ENCODE measurements around the gene GDF10. TPM values are rescaled to one million over a fixed set of nuclear protein-coding genes. Genes with fewer than 3 reads are reported as not detected.

GDF10 gene
- total and polyA plus RNA-seq, 7 donors, result 0.03 to 0.58 (median 0.14) TPM; not detected in 2

- DNase-seq (peak; percentile 70 to 88), ATAC-seq (peak; percentile 97 to 98 (median 98))
- Histone ChIP-seq H3K27me3 (ENCODE audit: insufficient read depth in 3 of 3, low read length in 2 of 3) (no peaks in the 10 kb centered on the region), H3K36me3 (ENCODE audit: insufficient read depth in 1 of 2, low read depth in 1 of 2) (no peaks in the 10 kb centered on the region), H3K4me1 (no peaks in the 10 kb centered on the region), H3K27ac (no peak overlapping the region), H3K9me3 (no peaks in the 10 kb centered on the region), H3K4me3 (no peak overlapping the region)
- intact Hi-C loops (cut with DNase I), result no loop called here
- TF ChIP-seq CTCF (IDR thresholded peaks at IDR 0.05), result no peak
- WGBS, 3 donors, result 38 to 53% (median 48%) methylated on average over 19 of the region's 19 CpGs
Observed at GRCh38 chr10:47253651-47254375, 46.2 kb upstream of the GDF10 start.

- Histone ChIP-seq H3K9me3 (no peaks in the 10 kb centered on the region), H3K36me3 (ENCODE audit: insufficient read depth in 1 of 2, low read depth in 1 of 2) (no peaks in the 10 kb centered on the region), H3K27ac (no peak overlapping the region), H3K4me1 (no peaks in the 10 kb centered on the region), H3K27me3 (ENCODE audit: insufficient read depth in 3 of 3, low read length in 2 of 3) (no peaks in the 10 kb centered on the region), H3K4me3 (no peak overlapping the region)
- TF ChIP-seq CTCF (IDR thresholded peaks at IDR 0.05), result no peak
- intact Hi-C loops (cut with DNase I), result no loop called here
- 74 to 90% (median 77%) methylated on average over 2 of the region's 2 CpGs for WGBS, 3 donors
- ATAC-seq (no peak), DNase-seq (no peak)
Observed at GRCh38 chr10:47254611-47255010, 45.4 kb upstream of the GDF10 start.

- no peak for ATAC-seq
- Histone ChIP-seq H3K4me3 (no peak overlapping the region), H3K4me1 (no peaks in the 10 kb centered on the region), H3K27me3 (ENCODE audit: insufficient read depth in 3 of 3, low read length in 2 of 3) (no peaks in the 10 kb centered on the region), H3K27ac (no peak overlapping the region), H3K36me3 (ENCODE audit: insufficient read depth in 1 of 2, low read depth in 1 of 2) (no peaks in the 10 kb centered on the region), H3K9me3 (no peaks in the 10 kb centered on the region)
- TF ChIP-seq CTCF (IDR thresholded peaks at IDR 0.05), result no peak
- intact Hi-C loops (cut with DNase I), result no loop called here
- no peak for DNase-seq
- WGBS, 3 donors, result 71 to 73% (median 71%) methylated on average over 10 of the region's 10 CpGs
Observed at GRCh38 chr10:47255033-47255813, 44.8 kb upstream of the GDF10 start.

GRCh38 chr10:47255866-47256265 lies 44.1 kb upstream of the GDF10 start:
- intact Hi-C loops (cut with DNase I), result no loop called here

More at GRCh38 chr10:47255866-47256265, 44.1 kb upstream of the GDF10 start:
- no peak for TF ChIP-seq CTCF (IDR thresholded peaks at IDR 0.05)
- no peaks in the 10 kb centered on the region for H3K9me3 ChIP-seq
- WGBS, 3 donors, result 92 to 98% (median 94%) methylated on average over 1 of the region's 1 CpG
- no peaks in the 10 kb centered on the region for H3K4me1 ChIP-seq
- no peak for ATAC-seq
- H3K27ac ChIP-seq, result no peak overlapping the region
- H3K4me3 ChIP-seq, result no peak overlapping the region
- no peak for DNase-seq
- no peaks in the 10 kb centered on the region for H3K36me3 ChIP-seq (ENCODE audit: insufficient read depth in 1 of 2, low read depth in 1 of 2)
- H3K27me3 ChIP-seq (ENCODE audit: insufficient read depth in 3 of 3, low read length in 2 of 3), result no peaks in the 10 kb centered on the region
